Measurements from ENCODE around the gene RARA.

The RARA gene

DNA sequence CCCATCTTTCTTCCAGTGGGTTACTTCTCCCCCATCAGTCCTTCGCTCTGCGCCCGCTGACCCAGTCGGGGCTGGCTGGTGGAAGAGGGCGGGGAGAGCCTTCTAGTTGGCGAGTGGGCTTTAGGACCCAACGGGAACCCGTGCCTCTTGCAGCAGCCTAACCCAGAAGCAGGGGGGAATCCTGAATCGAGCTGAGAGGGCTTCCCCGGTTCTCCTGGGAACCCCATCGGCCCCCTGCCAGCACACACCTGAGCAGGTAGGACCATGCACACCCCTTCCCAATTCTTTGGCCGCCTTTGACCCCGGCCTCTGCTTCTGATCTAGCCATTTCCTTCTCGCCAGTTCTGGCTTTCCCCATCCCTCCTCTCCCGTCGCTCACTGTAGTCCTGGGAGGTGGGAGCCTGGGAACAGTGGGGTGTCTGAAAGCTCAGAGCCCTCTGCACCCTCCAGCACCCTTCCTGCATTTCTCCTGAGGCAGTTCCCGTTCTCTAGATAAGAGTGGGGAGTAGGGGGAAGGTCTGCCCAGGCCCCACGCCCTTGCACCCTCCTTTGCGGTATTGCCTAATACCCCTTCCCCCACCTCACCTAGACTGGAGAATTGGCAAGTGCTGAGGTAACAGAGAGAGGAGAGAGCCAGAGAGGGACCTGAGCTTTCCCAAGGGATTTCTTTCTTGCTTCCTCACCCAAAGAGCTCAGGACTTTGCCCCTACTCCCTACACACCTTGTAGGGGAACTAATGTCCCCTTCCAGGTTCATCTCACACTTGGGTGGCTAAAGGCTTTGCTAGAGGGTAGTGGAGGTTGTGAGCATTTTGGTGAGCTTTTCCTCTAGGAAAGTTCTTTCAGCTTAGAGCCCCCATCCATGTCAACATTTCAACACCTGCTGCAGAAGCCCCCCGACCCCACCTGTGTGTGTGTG lies at the start of gene RARA:
Gene RARA, plus strand, starts transcription at position 150 of the 918 bp plus-strand sequence. CDS start 22,039 bp downstream, outside the sequence.
- in situ Hi-C loops (cut with MboI; ENCODE audit: low sequenced_read_pairs) = no loop called here

DNA sequence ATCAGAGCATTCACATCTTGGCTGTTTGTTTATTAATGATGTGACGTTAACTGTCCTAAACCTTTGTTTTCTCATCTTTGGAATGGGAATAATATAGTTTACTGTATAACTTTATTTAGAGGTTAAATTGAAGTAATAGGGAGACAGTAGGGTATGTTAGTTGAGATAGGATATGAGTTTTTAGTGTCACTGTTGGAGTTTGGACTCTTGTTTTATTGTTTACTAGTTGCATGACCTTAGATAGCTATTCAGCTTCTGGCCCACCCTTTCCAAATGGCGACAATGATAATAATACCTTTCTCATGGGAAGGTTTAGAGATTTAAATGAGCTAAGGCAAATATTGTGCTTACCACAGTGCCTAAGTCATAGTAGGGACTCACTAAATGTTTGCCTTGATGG lies 49.5 kb upstream of the RARA start:
- in situ Hi-C loops (cut with MboI; ENCODE audit: low sequenced_read_pairs) = no loop called here

DNA sequence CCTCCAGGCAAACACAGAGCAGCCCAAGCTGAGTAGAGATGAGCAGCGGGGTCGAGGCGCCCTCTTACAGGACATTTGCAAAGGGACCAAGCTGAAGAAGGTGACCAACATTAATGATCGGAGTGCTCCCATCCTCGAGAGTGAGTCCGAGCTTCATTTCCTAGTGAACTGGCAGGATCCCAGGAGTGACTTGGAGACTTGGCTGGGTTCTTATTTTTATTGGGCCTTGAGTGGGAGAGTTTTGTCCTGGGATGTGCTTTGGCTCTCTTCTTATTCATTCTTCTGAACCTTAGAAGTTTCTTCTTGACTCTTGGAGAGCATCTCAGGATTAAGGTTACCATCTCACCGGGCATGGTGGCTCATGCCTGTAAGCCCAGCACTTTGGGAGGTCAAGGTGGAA lies 48.5 kb upstream of the RARA start:
- in situ Hi-C loops (cut with MboI; ENCODE audit: low sequenced_read_pairs) = no loop called here

DNA sequence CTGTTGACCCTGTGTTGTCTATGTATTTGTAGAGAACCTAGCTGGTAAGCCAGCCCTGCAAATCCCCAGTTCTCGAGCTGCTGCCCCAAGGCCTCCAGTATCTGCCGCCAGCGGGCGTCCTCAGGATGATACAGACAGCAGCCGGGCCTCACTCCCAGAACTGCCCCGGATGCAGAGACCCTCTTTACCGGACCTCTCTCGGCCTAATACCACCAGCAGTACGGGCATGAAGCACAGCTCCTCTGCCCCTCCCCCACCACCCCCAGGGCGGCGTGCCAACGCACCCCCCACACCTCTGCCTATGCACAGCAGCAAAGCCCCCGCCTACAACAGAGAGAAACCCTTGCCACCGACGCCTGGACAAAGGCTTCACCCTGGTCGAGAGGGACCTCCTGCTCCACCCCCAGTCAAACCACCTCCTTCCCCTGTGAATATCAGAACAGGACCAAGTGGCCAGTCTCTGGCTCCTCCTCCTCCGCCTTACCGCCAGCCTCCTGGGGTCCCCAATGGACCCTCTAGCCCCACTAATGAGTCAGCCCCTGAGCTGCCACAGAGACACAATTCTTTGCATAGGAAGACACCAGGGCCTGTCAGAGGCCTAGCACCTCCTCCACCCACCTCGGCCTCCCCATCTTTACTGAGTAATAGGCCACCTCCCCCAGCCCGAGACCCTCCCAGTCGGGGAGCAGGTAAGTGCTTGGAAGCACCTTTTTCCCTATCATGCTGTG lies 44.4 kb upstream of the RARA start:
- in situ Hi-C loops (cut with MboI; ENCODE audit: low sequenced_read_pairs) = no loop called here

- in situ Hi-C loops (cut with MboI; ENCODE audit: low sequenced_read_pairs) = no loop called here
These were observed 43.6 kb upstream of the RARA start for GRCh38 chr17:40265337-40265736.

- in situ Hi-C loops (cut with MboI; ENCODE audit: low sequenced_read_pairs) = no loop called here
These were observed 42.1 kb upstream of the RARA start for GRCh38 chr17:40266882-40267281.

DNA sequence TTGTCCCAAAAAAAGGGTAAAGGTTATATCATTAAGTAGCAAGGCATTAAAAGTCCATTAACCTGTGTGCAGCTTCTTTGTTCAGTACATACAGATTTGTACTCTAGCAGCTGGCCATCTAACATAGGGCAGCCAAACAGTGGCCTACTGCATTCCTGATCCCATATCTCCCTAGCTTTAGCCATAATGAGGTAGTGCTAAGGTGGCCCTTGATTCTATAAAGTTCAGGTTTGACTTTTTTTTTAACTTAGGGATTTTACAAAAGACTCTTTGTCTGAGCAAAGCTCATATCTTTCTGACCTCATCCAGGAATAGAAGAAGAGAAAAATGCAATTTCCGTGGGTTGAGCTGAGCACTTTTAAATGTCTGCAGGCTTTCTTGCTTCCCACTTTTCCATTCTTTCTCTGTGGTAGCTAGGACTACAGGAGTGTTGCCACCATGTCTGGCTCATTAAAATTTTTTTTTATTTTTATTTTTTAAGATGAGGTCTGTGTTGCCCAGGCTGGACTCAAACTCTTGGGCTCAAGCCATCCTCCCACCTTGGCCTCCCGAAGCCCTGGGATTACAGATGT lies 40.8 kb upstream of the RARA start:
- in situ Hi-C loops (cut with MboI; ENCODE audit: low sequenced_read_pairs) = no loop called here

DNA sequence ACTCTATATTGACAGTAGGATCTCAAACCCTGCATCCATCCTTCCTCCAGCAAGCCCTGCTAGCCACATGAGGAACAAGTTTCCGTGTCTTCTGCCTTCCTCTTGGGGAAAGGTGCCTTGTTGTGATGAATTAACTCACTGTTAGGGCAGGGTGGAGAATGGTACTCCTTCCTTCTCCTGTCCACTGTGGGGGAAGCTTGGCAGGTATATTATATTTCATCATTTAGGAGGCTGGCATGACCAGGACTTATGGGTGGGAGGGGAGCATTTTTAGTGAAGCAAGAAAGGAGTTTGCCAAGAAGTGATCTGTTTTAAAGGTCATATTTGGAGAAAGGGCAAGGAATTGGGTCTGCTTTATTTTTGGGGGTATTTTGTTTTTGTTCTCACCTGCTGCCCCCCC lies 30.6 kb upstream of the RARA start:
- in situ Hi-C loops (cut with MboI; ENCODE audit: low sequenced_read_pairs) = no loop called here

DNA sequence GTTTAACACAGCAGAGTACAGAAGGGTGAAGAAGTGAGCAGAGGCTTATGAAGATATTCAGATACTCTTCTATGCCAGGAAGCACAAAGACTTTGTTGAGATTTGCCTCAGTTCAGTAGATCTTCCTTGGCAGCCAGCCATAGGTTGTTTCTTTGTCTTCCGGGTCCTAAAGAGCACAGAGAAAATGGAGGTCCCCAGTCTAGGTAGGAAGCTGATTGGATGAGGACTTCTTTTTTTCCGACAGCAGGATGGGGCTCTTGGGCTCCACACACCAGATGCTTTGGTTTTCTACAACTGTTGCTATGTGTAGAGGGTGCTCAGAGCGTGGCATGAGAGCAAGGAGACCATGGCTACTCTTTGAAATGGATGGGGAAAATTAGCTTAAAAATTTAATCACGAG lies 29.6 kb upstream of the RARA start:
- in situ Hi-C loops (cut with MboI; ENCODE audit: low sequenced_read_pairs) = no loop called here

DNA sequence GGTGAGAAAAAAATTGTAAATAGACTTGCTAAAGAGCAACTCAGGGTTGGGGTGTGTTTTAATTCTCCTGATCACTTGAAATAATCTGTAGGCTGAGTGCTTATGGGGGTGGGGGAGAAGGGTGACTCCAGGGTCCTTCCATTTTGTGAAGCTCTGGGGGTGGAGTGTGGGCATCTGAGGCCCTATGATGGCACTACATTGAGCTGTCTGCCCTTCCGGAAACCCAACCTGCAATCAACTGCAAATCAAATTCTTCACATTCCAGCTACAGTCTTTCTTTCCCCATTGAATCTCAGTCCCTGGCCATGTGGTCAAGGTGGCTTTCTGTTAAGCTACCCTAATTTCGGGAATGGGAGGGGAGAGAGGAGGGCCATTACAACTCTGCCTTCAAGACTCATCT lies 27.3 kb upstream of the RARA start:
- in situ Hi-C loops (cut with MboI; ENCODE audit: low sequenced_read_pairs) = no loop called here

- in situ Hi-C loops (cut with MboI; ENCODE audit: low sequenced_read_pairs) = no loop called here
These were observed 25.3 kb upstream of the RARA start for GRCh38 chr17:40283662-40284061.

- in situ Hi-C loops (cut with MboI; ENCODE audit: low sequenced_read_pairs) = no loop called here
These were observed 24.8 kb upstream of the RARA start for GRCh38 chr17:40284085-40284713.

DNA sequence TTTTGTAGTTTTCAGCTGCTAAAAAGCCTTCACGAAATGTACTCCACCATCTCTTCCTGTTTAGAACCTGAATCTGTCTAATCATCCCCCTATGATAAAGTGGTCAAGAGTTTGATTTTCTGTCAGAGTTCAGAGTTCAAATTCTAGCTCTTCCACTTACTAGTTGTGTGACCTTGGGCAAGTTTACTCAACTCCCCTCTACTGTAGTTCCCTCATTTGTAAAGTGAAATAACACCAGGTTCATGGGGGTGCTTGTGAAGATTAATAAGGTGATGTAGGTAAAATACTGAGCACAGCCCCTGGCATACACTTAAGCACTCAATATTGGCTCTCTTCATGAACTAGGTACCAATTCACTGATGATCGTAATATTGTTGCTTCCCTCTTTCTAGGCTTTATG lies 22.5 kb upstream of the RARA start:
- in situ Hi-C loops (cut with MboI; ENCODE audit: low sequenced_read_pairs) = no loop called here

DNA sequence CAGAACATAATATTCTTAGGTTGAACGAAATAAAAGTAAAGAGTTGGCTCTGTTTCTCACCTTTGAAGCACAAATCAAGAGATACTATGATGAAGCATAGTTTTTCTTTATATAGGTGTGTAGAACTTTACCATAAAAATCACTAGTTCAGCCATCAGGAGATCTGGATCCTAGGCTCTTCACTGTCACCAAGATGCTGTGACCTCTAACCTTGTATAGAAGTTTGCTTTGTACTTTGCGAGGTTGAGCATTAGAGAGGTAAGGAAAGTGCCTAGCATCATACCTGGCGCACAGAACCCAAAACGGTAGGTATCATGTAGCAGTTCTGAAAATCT lies 21.9 kb upstream of the RARA start:
- in situ Hi-C loops (cut with MboI; ENCODE audit: low sequenced_read_pairs) = no loop called here

- in situ Hi-C loops (cut with MboI; ENCODE audit: low sequenced_read_pairs) = no loop called here
These were observed 21.2 kb upstream of the RARA start, which contains the start of gene CDC6 for GRCh38 chr17:40287494-40288369. TSS of gene CDC6 (plus strand) at chr17:40287879. CDS start at chr17:40289421, 1,542 bp downstream.

DNA sequence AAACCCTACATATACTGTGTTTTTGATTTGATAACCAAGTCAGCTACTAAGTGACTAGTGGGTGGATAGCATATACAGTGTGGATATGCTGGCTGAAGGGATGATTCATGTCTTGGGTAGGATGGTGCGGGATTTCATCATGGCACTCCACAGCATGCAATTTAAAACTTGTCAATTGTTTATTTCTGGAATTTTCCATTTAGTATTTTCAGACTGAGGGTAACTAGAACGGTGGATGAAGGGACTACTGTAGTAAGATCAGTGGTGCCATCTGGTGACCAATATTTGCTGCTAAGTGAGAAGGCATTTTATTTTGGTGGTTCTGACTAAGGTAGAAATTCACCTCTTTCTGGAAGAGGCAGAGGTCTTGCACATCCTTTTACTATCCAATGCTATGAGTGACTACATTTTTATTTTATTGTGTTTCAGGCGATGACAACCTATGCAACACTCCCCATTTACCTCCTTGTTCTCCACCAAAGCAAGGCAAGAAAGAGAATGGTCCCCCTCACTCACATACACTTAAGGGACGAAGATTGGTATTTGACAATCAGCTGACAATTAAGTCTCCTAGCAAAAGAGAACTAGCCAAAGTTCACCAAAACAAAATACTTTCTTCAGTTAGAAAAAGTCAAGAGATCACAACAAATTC lies 18.2 kb upstream of the RARA start:
- in situ Hi-C loops (cut with MboI; ENCODE audit: low sequenced_read_pairs) = no loop called here

DNA sequence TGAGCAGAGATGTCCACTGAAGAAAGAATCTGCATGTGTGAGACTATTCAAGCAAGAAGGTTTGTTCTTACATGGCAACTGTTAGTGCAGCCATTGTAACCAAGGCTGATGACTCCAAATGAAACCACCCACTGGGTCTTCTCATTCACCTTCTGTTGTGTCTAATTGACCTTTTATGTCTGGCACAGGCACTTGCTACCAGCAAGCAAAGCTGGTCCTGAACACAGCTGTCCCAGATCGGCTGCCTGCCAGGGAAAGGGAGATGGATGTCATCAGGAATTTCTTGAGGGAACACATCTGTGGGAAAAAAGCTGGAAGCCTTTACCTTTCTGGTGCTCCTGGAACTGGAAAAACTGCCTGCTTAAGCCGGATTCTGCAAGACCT lies 17.7 kb upstream of the RARA start:
- in situ Hi-C loops (cut with MboI; ENCODE audit: low sequenced_read_pairs) = no loop called here

GRCh38 chr17:40293363-40293762 lies 15.6 kb upstream of the RARA start:
- in situ Hi-C loops (cut with MboI; ENCODE audit: low sequenced_read_pairs) = no loop called here

DNA sequence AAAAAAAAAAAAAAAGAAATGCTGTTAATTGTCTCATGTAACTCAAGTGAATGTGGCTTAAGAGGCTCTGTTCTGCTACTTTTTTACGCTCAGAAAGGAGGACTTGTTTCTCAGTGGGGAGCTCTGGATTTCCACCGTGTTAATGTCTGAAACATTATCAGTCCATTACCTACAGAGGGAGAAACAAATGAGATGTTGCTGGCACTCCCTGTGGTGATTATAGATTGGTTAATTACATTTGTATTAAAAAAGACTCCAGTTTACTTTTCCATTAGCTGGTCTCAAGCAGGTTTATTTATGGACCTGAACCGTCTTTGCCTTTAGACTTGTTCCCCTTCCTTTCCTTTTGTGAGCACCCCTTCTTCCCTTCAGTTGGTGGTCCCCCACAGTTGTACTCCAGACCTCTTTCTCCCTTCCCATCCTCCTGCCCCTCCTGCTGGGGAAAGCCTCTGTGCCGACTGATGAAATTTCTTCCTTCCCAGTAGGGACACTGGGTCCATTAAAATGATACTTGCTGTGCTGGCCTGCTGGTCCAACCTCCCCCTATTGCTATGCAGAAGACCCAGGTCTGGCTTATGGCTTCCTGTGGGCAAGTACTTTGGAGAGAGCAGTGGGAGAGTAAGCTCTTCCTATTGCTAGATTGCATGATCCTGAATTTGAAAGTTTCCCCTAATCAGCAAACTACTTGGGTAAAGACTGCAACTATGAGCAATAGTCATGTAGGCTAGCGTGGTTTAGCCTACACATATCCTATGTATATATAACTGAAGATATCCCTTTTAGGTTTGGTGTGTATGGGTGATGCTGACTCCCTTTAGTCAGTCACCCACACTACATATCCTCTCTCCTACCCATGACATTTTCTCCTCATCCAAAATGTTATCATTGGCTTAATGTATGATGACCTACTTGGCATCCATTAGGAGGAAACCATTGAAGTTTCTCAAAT lies 13.2 kb upstream of the RARA start:
- in situ Hi-C loops (cut with MboI; ENCODE audit: low sequenced_read_pairs) = no loop called here
